Left lung (tissue), 10 donors: ENCODE measurements around the gene BST1. TPM values are rescaled to one million over a fixed set of nuclear protein-coding genes. Genes with fewer than 3 reads are reported as not detected.

Experiments
- ATAC-seq: fragments of 200-7000 bp; cut with Tn5 transposase; one replicate; pipeline ENCODE4 v1.9.1; 2020; ENCODE audit warnings: moderate library complexity
- DNase-seq, 4 donors: peaks; one replicate each; pipeline ENCODE4 v3.0.0-alpha.2; 2013 to 2020
- H3K27ac ChIP-seq, 2 donors: fragments of 200-600 bp; sonication (generic) in 1 of 2; one replicate each; pipeline versions ENCODE4 v1.5.0 to v1.8.0; 2020 to 2021
- H3K27me3 ChIP-seq, 2 donors: fragments of 200-600 bp; sonication (generic) in 1 of 2; one replicate each; pipeline versions ENCODE4 v1.5.0 to v1.8.0; 2020 to 2021
- H3K36me3 ChIP-seq, 2 donors: fragments of 200-600 bp; sonication (generic) in 1 of 2; one replicate each; pipeline versions ENCODE4 v1.5.0 to v1.8.0; 2020 to 2021
- H3K4me1 ChIP-seq, 2 donors: fragments of 200-600 bp; one replicate each; pipeline ENCODE4 v1.8.0; 2021
- H3K4me3 ChIP-seq, 2 donors: fragments of 200-600 bp; sonication (generic) in 1 of 2; one replicate each; pipeline versions ENCODE4 v1.5.0 to v1.8.0; 2020 to 2021; ENCODE audit warnings: mild to moderate bottlenecking in 1 of 2
- H3K9me3 ChIP-seq, 2 donors: fragments of 200-600 bp; sonication (generic) in 1 of 2; one replicate each; pipeline versions ENCODE4 v1.5.0 to v1.8.0; 2020 to 2021
- intact Hi-C, 2 donors: fragments of 100-400 bp; cut with DNase I; formaldehyde crosslinking; loops; one replicate each; pipeline versions ENCODE4 v1.11.2 to v1.14.2; 2022
- polyA plus RNA-seq, 6 donors: library from polyadenylated mRNA; unstranded; fragments of 120-200 nt; gene quantifications; one replicate each; pipeline ENCODE4 v1.2.1, GENCODE V29; 2013; ENCODE audit not compliant: insufficient read length in 6 of 6
- total RNA-seq, 2 donors: library from RNA; stranded (reverse); fragmentation: NEBNext Ultra II Directional; extraction: Animal tissue kit (Norgen Biotek cat#: 25700); gene quantifications; one replicate each; pipeline ENCODE4 v1.2.1, GENCODE V29; 2021
- TF ChIP-seq, protein P1 (sequence below), 2 donors: fragments of 200-600 bp; sonication (generic) in 1 of 2; IDR thresholded peaks; one replicate each; pipeline versions ENCODE4 v1.5.0 to v1.8.0; 2021; ENCODE audit warnings: antibody characterized with exemption in 2 of 2
- donor health status: DM: no; HTN: yes; CAD: no.
- donor health status: DM: no; HTN: no; CAD: no.

Gene BST1
- total and polyA plus RNA-seq, 8 donors = 3.3 to 20.8 (median 4.2) TPM

DNA sequence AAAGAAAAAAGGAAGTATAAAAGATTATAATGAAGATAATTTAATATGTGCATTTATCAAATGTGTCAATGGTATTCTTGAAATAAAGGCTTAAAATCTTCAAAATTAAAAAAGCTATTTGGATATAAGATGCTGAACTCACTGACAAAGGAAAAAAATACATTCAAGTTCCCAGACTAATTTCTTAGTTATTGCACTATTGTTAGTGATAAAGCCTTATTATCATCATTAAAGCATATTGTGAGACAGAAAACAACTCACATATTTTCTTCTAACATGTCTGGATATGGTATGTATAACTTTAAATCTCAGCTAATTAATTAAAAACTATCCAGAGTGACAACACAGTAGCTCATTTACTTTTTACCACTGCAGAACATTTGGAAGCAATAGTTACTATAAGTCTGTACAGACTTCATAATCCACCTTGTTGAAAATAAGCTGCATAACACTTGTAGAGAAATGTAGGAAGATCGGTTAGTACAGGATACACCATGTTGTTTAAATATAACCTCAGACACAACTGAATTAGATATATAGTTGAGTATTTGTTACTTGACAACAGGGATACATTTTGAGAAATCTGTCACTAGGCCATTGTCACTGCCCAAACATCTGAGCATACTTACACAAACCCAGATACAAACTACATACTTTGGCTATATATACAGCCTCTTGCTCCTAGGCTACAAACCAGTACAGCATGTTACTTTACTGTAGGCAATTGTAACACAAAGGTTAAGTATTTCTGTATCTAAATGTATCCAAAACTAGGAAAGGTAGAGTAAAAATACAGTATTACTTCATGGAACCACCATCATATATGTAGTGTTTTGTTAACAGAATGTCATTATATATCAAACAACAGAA, 34.1 kb upstream of the BST1 start:
- ATAC-seq = no peak

DNA sequence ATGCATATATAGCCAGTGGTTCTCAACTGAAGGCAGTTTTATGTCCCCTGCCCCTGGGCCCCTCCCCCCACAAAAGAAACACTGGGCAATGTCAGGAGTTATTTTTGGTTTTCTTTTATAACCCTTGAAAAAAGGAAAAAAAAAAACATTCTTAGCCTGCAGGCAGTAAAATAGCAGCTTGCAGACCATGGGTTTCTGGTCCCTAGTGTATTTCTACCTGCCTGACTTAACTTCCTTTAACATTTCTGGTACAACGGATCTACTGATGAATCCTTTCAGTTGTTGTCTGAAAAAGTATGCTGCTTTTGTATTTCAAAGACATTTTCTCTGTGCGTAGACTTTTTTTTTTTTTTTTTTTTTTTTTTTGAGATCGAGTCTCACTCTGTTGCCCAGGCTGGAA, 32.3 kb upstream of the BST1 start:
- Histone ChIP-seq H3K27me3 (no peaks in the 10 kb centered on the region), H3K36me3 (no peaks in the 10 kb centered on the region), H3K4me1 (peaks cover 7 to 32% of the 10 kb centered on the region in 2 donors), H3K27ac (no peak overlapping the region), H3K9me3 (no peaks in the 10 kb centered on the region), H3K4me3 (no peak overlapping the region)
- TF ChIP-seq, protein P1, sequence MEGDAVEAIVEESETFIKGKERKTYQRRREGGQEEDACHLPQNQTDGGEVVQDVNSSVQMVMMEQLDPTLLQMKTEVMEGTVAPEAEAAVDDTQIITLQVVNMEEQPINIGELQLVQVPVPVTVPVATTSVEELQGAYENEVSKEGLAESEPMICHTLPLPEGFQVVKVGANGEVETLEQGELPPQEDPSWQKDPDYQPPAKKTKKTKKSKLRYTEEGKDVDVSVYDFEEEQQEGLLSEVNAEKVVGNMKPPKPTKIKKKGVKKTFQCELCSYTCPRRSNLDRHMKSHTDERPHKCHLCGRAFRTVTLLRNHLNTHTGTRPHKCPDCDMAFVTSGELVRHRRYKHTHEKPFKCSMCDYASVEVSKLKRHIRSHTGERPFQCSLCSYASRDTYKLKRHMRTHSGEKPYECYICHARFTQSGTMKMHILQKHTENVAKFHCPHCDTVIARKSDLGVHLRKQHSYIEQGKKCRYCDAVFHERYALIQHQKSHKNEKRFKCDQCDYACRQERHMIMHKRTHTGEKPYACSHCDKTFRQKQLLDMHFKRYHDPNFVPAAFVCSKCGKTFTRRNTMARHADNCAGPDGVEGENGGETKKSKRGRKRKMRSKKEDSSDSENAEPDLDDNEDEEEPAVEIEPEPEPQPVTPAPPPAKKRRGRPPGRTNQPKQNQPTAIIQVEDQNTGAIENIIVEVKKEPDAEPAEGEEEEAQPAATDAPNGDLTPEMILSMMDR (IDR thresholded peaks at IDR 0.05) = no peak
- no peak for ATAC-seq
- no peak for DNase-seq
- intact Hi-C loops = no loop called here

More for the DNA sequence above, 34.1 kb upstream of the BST1 start:
- H3K27me3 ChIP-seq = no peaks in the 10 kb centered on the region
- H3K4me3 ChIP-seq = no peak overlapping the region
- intact Hi-C loops = no loop called here
- no peak for DNase-seq
- H3K36me3 ChIP-seq = no peaks in the 10 kb centered on the region
- peaks cover 7 to 33% of the 10 kb centered on the region in 2 donors for H3K4me1 ChIP-seq
- H3K27ac ChIP-seq = no peak overlapping the region
- TF ChIP-seq, protein P1 (IDR thresholded peaks at IDR 0.05) = no peak
- H3K9me3 ChIP-seq = no peaks in the 10 kb centered on the region

DNA sequence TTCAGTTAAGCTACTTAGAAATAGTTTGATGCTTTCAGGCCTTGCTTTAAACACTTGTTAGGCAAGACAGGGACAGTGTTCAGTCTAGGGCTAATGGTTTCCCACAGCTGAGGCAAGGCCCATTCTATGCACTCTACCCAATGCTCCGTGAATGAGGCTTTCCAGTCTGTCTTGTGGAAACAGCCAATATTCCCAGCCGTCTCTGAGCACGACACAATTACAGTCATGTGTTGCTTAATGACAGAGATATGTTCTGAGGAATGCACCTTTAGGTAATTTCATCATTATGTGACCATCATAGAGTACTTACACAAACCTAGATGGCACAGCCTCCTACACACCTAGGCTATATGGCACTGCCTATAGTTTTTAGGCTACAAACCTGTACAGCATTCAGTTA, 30.8 kb upstream of the BST1 start:
- TF ChIP-seq, protein P1 (IDR thresholded peaks at IDR 0.05) = no peak
- Histone ChIP-seq H3K27me3 (no peaks in the 10 kb centered on the region), H3K4me1 (peaks cover 0 to 27% of the 10 kb centered on the region in 2 donors), H3K9me3 (no peaks in the 10 kb centered on the region), H3K36me3 (no peaks in the 10 kb centered on the region), H3K27ac (no peak overlapping the region), H3K4me3 (no peak overlapping the region)
- DNase-seq (no peak), ATAC-seq (no peak)
- intact Hi-C loops = no loop called here

DNA sequence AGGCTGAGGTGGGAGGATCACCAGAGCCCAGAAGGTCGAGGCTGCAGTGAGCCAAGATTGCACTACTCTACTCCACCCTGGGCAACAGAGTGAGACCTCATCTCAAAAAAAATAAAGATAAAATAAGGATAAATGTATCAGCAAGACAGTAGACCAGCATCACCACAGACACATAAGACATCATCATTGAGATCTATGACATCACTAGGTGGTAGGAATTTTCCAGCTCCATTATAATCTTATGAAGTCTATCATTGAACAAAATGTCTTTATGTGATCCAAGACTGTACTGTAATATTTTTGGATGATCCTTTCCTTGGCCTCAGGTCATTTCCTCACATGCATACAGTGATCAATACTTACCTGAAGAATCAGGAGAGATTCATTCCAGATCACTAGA, 29.5 kb upstream of the BST1 start:
- TF ChIP-seq, protein P1 (IDR thresholded peaks at IDR 0.05) = no peak
- peaks cover 0 to 40% of the 10 kb centered on the region in 2 donors for H3K4me1 ChIP-seq
- H3K27ac ChIP-seq = no peak overlapping the region
- H3K27me3 ChIP-seq = no peaks in the 10 kb centered on the region
- H3K36me3 ChIP-seq = no peaks in the 10 kb centered on the region
- intact Hi-C loops = no loop called here
- no peak for ATAC-seq
- DNase-seq = no peak
- H3K4me3 ChIP-seq = no peak overlapping the region
- H3K9me3 ChIP-seq = no peaks in the 10 kb centered on the region

DNA sequence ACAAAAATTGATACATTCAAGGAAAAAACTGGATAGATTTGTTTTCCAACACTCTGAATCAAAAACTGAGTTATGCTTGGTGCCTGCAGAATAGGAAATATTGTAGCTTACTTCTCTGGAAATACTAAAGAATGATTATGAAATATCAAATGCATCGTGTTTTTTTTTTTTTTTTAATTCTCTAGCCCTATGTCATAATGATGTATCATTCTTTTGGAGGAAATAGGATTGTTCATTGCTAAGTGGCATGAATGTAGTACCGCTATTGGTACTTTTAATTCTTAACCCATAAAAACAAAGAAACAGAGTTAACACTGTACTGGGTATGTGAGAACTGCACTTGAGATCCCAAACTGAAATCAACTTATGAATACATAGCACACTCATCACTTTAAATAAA, 28.8 kb upstream of the BST1 start:
- Histone ChIP-seq H3K9me3 (no peaks in the 10 kb centered on the region), H3K4me1 (peaks cover 0 to 46% of the 10 kb centered on the region in 2 donors), H3K27ac (no peak overlapping the region), H3K36me3 (no peaks in the 10 kb centered on the region), H3K27me3 (no peaks in the 10 kb centered on the region), H3K4me3 (no peak overlapping the region)
- DNase-seq (no peak), ATAC-seq (no peak)
- intact Hi-C loops = no loop called here
- TF ChIP-seq, protein P1 (IDR thresholded peaks at IDR 0.05) = no peak
